Right ventricle myocardium inferior (tissue), 1 donor: ENCODE measurements around the gene ANKUB1. TPM values are rescaled to one million over a fixed set of nuclear protein-coding genes. Genes with fewer than 3 reads are reported as not detected.

ENCODE experiments used
- ATAC-seq: fragments of 200-7000 bp; cut with Tn5 transposase; one replicate; pipeline ENCODE4 v1.9.1; 2020; ENCODE audit warnings: mild to moderate bottlenecking, moderate library complexity
- DNase-seq: peaks from one replicate; pipeline ENCODE4 v3.0.0; 2021; ENCODE audit errors: missing footprints
- intact Hi-C: fragments of 100-400 bp; cut with DNase I; formaldehyde crosslinking; loops from one replicate; pipeline ENCODE4 v1.11.0; 2022
- total RNA-seq: library from RNA; stranded (reverse); fragmentation: NEBNext Ultra II Directional; extraction: Animal tissue kit (Norgen Biotek cat#: 25700); gene quantifications from one replicate; pipeline ENCODE4 v1.2.1, GENCODE V29; 2021
- donor health status: DM: no; HTN: yes; CAD: no; lungs with severe emphysema.

The ANKUB1 gene
- total RNA-seq, 1 donor from 2014 or later = not detected

DNA sequence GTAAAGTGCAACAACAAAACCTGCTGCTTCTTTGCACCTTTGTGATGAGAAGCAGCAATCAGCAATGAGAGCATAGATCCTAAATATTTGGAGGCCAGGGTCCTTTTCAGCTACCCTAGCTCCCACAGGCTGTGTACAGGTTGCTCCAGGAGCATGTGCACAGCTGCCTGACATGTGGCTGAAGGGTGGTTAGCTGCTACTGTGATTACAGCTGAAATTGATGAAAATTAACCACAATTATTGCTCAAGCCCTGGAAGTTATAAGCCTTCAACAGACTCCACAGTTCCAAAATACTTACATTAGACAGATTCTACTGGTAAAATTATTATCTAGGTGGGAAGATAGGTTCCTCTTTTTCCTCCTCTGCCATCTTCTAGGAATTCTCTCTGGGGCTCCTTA is 68.6 kb downstream of the ANKUB1 start:
- ATAC-seq (no peak), DNase-seq (no peak)
- intact Hi-C loops = no loop called here

DNA sequence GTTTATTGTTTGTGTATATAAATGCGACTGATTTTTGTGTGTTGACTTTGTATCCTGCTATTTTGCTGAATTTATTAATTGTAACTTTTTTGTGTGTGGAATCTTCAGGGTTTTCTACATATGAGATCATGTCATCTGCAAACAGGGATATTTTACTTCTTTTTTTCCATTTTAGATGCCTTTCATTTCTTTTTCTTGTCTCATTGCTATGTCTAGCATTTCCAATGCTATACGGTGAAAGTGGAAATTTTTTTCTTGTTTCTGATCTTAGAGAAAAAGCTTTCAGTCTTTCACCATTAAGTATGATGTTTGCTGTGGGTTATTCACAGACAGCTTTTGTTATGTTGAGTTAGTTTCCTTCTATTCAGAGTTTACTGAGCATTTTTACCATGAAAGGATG is 71.4 kb downstream of the ANKUB1 start:
- DNase-seq (no peak), ATAC-seq (no peak)
- intact Hi-C loops = no loop called here

GRCh38 chr3:149717391-149718056 is 74.8 kb downstream of the ANKUB1 start:
- DNase-seq (no peak), ATAC-seq (peak; percentile 57)
- intact Hi-C loops = loop anchor here (1.0 kb wide), 2 partner anchors 190 to 206 kb away; no protein-coding TSS in a partner anchor

DNA sequence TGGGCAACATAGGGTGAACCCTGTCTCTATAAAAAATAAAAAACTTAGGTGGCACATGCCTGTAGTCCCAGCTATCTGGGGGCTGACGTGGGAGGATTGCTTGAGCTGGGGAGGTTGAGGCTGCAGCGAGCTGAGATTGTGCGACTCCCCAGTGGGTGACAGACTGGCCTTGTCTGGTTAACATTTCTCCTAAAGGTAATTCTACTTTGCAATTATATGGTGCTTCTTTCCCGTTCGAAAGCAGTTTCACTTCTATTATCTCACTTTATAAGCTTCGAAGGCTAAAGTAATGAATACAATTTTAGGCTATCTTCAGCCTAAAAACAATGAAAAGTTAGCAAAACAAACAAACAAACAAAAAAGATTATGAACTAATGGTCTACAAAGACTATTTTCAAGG is 75.4 kb downstream of the ANKUB1 start:
- intact Hi-C loops = loop anchor here (1.0 kb wide), 2 partner anchors 190 to 206 kb away; no protein-coding TSS in a partner anchor
- ATAC-seq (no peak), DNase-seq (no peak)

DNA sequence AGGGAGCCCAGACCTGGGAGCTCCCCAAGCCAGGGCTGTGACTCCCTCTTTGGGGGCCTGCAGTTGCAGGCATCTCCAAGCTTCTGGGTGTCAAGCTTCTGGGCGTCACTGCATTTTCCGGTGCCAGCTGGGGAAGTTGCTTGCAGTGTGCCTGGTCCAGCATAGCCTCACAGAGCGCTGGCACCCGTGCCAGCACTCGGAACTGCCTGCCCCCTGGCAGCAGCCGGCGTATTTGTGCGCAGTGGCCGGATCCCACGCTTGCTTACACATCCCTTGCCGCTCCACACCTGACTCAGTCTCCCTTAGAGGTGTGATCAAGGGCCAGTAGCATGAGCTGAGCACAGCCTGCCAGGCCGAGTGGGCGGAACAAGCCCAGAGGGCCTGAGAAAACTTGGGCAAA is 77.1 kb downstream of the ANKUB1 start:
- DNase-seq = no peak
- intact Hi-C loops = loop anchor here (2.0 kb wide), 1 partner anchor 54 kb away; no protein-coding TSS in a partner anchor

GRCh38 chr3:149713730-149714654 is 78.4 kb downstream of the ANKUB1 start:
- intact Hi-C loops = loop anchor here (2.0 kb wide), 1 partner anchor 53 kb away; no protein-coding TSS in a partner anchor
- ATAC-seq (peak; percentile 10), DNase-seq (no peak)

More for the DNA sequence above, 77.1 kb downstream of the ANKUB1 start:
- ATAC-seq = no peak

Other genes starting within 250 kb of the ANKUB1 start
- 42.6 TPM for gene WWTR1, start 134.5 kb downstream of the ANKUB1 start, total RNA-seq
- 18.0 TPM for gene COMMD2, start 40.1 kb downstream of the ANKUB1 start, total RNA-seq
- 45.5 TPM for gene RNF13, start 20.7 kb upstream of the ANKUB1 start, total RNA-seq
- 71.2 TPM for gene PFN2, start 178.3 kb upstream of the ANKUB1 start, total RNA-seq